GM18861 (cell line): ENCODE data around the gene ABCD1.

Experiments
- ATAC-seq: cut with Tn5 transposase; IDR thresholded peaks from one replicate; pipeline ENCODE4 v1.9.1; 2021; ENCODE audit not compliant: unreplicated experiment

Gene ABCD1

GRCh38 chrX:153755136-153755535 lies 30.5 kb downstream of the ABCD1 start:
- ATAC-seq: no peak

- no peak for ATAC-seq
Measured at GRCh38 chrX:153761863-153762262, 37.2 kb downstream of the ABCD1 start.

GRCh38 chrX:153762626-153763173 lies 38.0 kb downstream of the ABCD1 start:
- ATAC-seq: no peak

- ATAC-seq: no peak
Measured at GRCh38 chrX:153763298-153763932, 38.8 kb downstream of the ABCD1 start.

- peak; percentile 45 for ATAC-seq
Measured at GRCh38 chrX:153763989-153764755, 39.5 kb downstream of the ABCD1 start, which contains the start of gene PLXNB3. TSS of gene PLXNB3 (plus strand) at chrX:153764249. CDS start at chrX:153765536, 1,287 bp downstream.

GRCh38 chrX:153764786-153765137 lies 40.1 kb downstream of the ABCD1 start:
- ATAC-seq: no peak

- no peak for ATAC-seq
Measured at GRCh38 chrX:153765138-153766079, 40.8 kb downstream of the ABCD1 start.

- no peak for ATAC-seq
Measured at GRCh38 chrX:153766098-153766817, 41.6 kb downstream of the ABCD1 start.

- ATAC-seq: no peak
Measured at GRCh38 chrX:153766871-153767673, 42.4 kb downstream of the ABCD1 start.

- no peak for ATAC-seq
Measured at GRCh38 chrX:153767674-153768055, 43.0 kb downstream of the ABCD1 start.

- no peak for ATAC-seq
Measured at GRCh38 chrX:153768311-153769157, 43.9 kb downstream of the ABCD1 start.

GRCh38 chrX:153769158-153769864 lies 44.7 kb downstream of the ABCD1 start:
- ATAC-seq: no peak

GRCh38 chrX:153769865-153770600 lies 45.4 kb downstream of the ABCD1 start:
- no peak for ATAC-seq

- ATAC-seq: no peak
Measured at GRCh38 chrX:153770601-153771414, 46.2 kb downstream of the ABCD1 start.

GRCh38 chrX:153771415-153772315 lies 47.0 kb downstream of the ABCD1 start:
- ATAC-seq: no peak
